ENCODE results near the gene SIK1. TPM values are rescaled to one million over a fixed set of nuclear protein-coding genes. Genes with fewer than 3 reads are reported as not detected.
"Not testable (repeated sequence)": the region's sequence is repeated elsewhere in the genome, so short reads cannot be mapped to it uniquely, and the experiment has no call there.

The SIK1 gene
- total RNA-seq, 3 donors from 2014 or later (not counting 1 experiment from before 2014, with no cell fraction given), result 201 to 382 (median 203) TPM

- H3K36me3 Mint-ChIP-seq; intact Hi-C loops (cut with micrococcal nuclease); H3K4me3 Mint-ChIP-seq; H3K4me1 Mint-ChIP-seq; ATAC-seq; H3K27me3 ChIP-seq (ENCODE audit: control insufficient read depth, insufficient read depth, low read length); H3K9me3 ChIP-seq (ENCODE audit: control insufficient read depth, insufficient read depth, low read length); H3K27ac Mint-ChIP-seq; DNase-seq; H3K27me3 Mint-ChIP-seq (ENCODE audit: low read depth in 2 of 2); H3K9me3 Mint-ChIP-seq; H3K4me1 ChIP-seq (ENCODE audit: control insufficient read depth, insufficient read depth, low read length); H3K36me3 ChIP-seq (ENCODE audit: control insufficient read depth, insufficient read depth, low read length); H3K4me3 ChIP-seq (ENCODE audit: low read length); H3K27ac ChIP-seq (ENCODE audit: low read length): not testable (repeated sequence)
- WGBS (ENCODE audit: insufficient coverage), result no CpG with 5 or more reads among the region's 17 CpGs
Measured at GRCh38 chr21:43462932-43463331, 36.0 kb upstream of the SIK1 start.

GRCh38 chr21:43460475-43460874 is 33.5 kb upstream of the SIK1 start:
- H3K27ac Mint-ChIP-seq; H3K36me3 Mint-ChIP-seq; H3K27ac ChIP-seq (ENCODE audit: low read length); DNase-seq; H3K4me3 ChIP-seq (ENCODE audit: low read length); H3K4me3 Mint-ChIP-seq; intact Hi-C loops (cut with micrococcal nuclease); ATAC-seq; H3K4me1 ChIP-seq (ENCODE audit: control insufficient read depth, insufficient read depth, low read length); H3K4me1 Mint-ChIP-seq; H3K9me3 ChIP-seq (ENCODE audit: control insufficient read depth, insufficient read depth, low read length); H3K27me3 Mint-ChIP-seq (ENCODE audit: low read depth in 2 of 2); H3K9me3 Mint-ChIP-seq; H3K36me3 ChIP-seq (ENCODE audit: control insufficient read depth, insufficient read depth, low read length); H3K27me3 ChIP-seq (ENCODE audit: control insufficient read depth, insufficient read depth, low read length): not testable (repeated sequence)
- no CpG with 5 or more reads among the region's 13 CpGs for WGBS (ENCODE audit: insufficient coverage)

GRCh38 chr21:43458995-43459394 is 32.1 kb upstream of the SIK1 start:
- H3K27ac Mint-ChIP-seq; H3K4me3 Mint-ChIP-seq; H3K9me3 Mint-ChIP-seq; H3K4me1 Mint-ChIP-seq; H3K4me3 ChIP-seq (ENCODE audit: low read length); H3K4me1 ChIP-seq (ENCODE audit: control insufficient read depth, insufficient read depth, low read length); H3K36me3 Mint-ChIP-seq; H3K27me3 ChIP-seq (ENCODE audit: control insufficient read depth, insufficient read depth, low read length); H3K36me3 ChIP-seq (ENCODE audit: control insufficient read depth, insufficient read depth, low read length); H3K9me3 ChIP-seq (ENCODE audit: control insufficient read depth, insufficient read depth, low read length); H3K27ac ChIP-seq (ENCODE audit: low read length); ATAC-seq; H3K27me3 Mint-ChIP-seq (ENCODE audit: low read depth in 2 of 2); DNase-seq; intact Hi-C loops (cut with micrococcal nuclease): not testable (repeated sequence)
- no CpG with 5 or more reads among the region's 12 CpGs for WGBS (ENCODE audit: insufficient coverage)

DNA sequence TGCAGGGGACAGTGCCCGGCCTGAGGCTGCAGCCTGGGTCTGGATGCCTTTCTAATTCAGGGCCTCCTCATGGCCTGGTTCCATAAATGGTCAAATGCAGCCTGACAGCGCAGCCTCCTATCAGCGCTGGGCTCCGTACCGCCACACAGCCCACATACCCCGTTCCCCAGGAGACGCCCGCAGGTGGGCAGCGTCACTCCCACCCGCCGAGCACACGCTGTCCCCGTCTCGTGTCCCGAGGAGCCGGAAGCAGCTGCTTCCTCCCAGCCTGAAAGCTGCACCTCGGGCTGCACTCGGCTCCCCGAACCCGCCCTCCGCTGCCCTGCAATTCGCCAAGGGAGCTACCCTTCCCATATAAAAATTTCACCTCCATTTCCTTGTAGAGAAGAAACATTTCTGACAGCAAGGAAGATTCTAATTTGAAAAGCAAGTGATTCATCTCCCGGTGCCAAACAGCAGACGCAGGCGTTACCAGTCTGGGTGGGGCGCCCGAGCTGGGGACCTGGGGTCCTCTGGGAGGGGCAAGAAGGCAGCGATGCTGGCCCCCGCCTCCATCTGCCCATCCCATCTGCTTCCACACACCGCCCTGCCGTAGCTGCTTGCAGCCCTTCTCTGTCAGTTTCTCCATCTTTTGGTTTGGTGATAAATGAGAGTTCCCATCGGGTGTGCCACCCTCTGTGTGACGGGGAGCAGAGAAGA is 29.8 kb upstream of the SIK1 start:
- WGBS (ENCODE audit: insufficient coverage), result no CpG with 5 or more reads among the region's 33 CpGs
- H3K4me3 Mint-ChIP-seq; intact Hi-C loops (cut with micrococcal nuclease); H3K36me3 ChIP-seq (ENCODE audit: control insufficient read depth, insufficient read depth, low read length); H3K9me3 ChIP-seq (ENCODE audit: control insufficient read depth, insufficient read depth, low read length); H3K36me3 Mint-ChIP-seq; H3K4me3 ChIP-seq (ENCODE audit: low read length); H3K27ac Mint-ChIP-seq; H3K27me3 Mint-ChIP-seq (ENCODE audit: low read depth in 2 of 2); H3K4me1 ChIP-seq (ENCODE audit: control insufficient read depth, insufficient read depth, low read length); H3K4me1 Mint-ChIP-seq; DNase-seq; H3K9me3 Mint-ChIP-seq; H3K27ac ChIP-seq (ENCODE audit: low read length); H3K27me3 ChIP-seq (ENCODE audit: control insufficient read depth, insufficient read depth, low read length): not testable (repeated sequence)
- ATAC-seq, result peak in 1 of 3 donors; percentile 33

DNA sequence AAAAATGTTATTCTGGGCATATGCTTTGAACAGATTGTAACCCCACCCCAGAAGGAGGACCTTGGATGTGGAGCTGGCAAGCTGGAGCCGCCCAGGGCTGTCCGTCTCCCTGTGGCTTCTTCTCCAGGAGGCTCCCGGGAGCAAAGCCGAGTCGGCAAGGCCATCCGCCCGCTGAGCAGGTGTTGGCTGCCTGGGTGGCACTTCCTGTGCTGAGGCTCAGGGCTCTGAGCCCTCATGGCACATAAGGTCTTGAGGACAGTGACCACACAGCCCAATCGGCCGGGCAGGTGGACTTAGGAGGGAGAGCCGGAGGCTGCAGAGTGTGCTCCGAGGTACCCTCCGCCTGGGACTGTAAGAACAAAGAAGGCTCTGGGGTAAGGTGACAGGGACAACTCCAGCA is 28.8 kb upstream of the SIK1 start:
- H3K36me3 Mint-ChIP-seq; H3K27ac ChIP-seq (ENCODE audit: low read length); H3K27me3 Mint-ChIP-seq (ENCODE audit: low read depth in 2 of 2); intact Hi-C loops (cut with micrococcal nuclease); H3K9me3 Mint-ChIP-seq; H3K27me3 ChIP-seq (ENCODE audit: control insufficient read depth, insufficient read depth, low read length); H3K9me3 ChIP-seq (ENCODE audit: control insufficient read depth, insufficient read depth, low read length); ATAC-seq; H3K4me3 ChIP-seq (ENCODE audit: low read length); DNase-seq; H3K36me3 ChIP-seq (ENCODE audit: control insufficient read depth, insufficient read depth, low read length); H3K4me1 Mint-ChIP-seq; H3K27ac Mint-ChIP-seq; H3K4me1 ChIP-seq (ENCODE audit: control insufficient read depth, insufficient read depth, low read length); H3K4me3 Mint-ChIP-seq: not testable (repeated sequence)
- WGBS (ENCODE audit: insufficient coverage), result no CpG with 5 or more reads among the region's 12 CpGs

DNA sequence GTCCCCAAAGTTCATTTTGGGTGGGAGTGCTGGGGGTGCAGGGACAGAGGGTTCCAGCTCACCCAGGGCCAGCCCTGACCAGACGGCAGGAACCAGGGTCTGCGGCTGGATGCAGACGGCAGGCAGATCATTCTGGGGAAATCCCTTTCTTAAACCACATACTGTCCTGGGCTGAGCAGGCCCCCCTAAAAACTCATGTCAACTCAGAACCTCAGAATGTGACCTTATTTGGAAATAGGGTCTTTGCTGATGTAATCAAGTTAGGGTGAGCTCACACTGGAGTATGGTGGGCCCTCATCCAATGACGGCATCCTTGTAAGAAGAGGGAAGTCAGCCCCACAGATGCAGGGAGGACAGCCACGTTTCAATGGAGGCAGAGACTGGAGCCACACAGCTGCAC is 27.2 kb upstream of the SIK1 start:
- H3K4me3 ChIP-seq (ENCODE audit: low read length); H3K9me3 ChIP-seq (ENCODE audit: control insufficient read depth, insufficient read depth, low read length); H3K4me3 Mint-ChIP-seq; H3K4me1 Mint-ChIP-seq; H3K36me3 ChIP-seq (ENCODE audit: control insufficient read depth, insufficient read depth, low read length); H3K27ac Mint-ChIP-seq; intact Hi-C loops (cut with micrococcal nuclease); H3K4me1 ChIP-seq (ENCODE audit: control insufficient read depth, insufficient read depth, low read length); H3K27ac ChIP-seq (ENCODE audit: low read length); DNase-seq; H3K9me3 Mint-ChIP-seq; H3K36me3 Mint-ChIP-seq; H3K27me3 Mint-ChIP-seq (ENCODE audit: low read depth in 2 of 2); H3K27me3 ChIP-seq (ENCODE audit: control insufficient read depth, insufficient read depth, low read length): not testable (repeated sequence)
- no CpG with 5 or more reads among the region's 5 CpGs for WGBS (ENCODE audit: insufficient coverage)
- peak; percentile 48 to 71 (median 63) for ATAC-seq

GRCh38 chr21:43451850-43452249 is 24.9 kb upstream of the SIK1 start:
- ATAC-seq; H3K27ac Mint-ChIP-seq; H3K4me3 Mint-ChIP-seq; H3K4me1 ChIP-seq (ENCODE audit: control insufficient read depth, insufficient read depth, low read length); H3K36me3 Mint-ChIP-seq; H3K4me1 Mint-ChIP-seq; H3K36me3 ChIP-seq (ENCODE audit: control insufficient read depth, insufficient read depth, low read length); H3K27me3 ChIP-seq (ENCODE audit: control insufficient read depth, insufficient read depth, low read length); H3K9me3 Mint-ChIP-seq; H3K9me3 ChIP-seq (ENCODE audit: control insufficient read depth, insufficient read depth, low read length); H3K4me3 ChIP-seq (ENCODE audit: low read length); DNase-seq; H3K27ac ChIP-seq (ENCODE audit: low read length); H3K27me3 Mint-ChIP-seq (ENCODE audit: low read depth in 2 of 2); intact Hi-C loops (cut with micrococcal nuclease): not testable (repeated sequence)
- WGBS (ENCODE audit: insufficient coverage), result no CpG with 5 or more reads among the region's 17 CpGs

- H3K27ac ChIP-seq (ENCODE audit: low read length); H3K4me3 Mint-ChIP-seq; H3K36me3 Mint-ChIP-seq; H3K27me3 Mint-ChIP-seq (ENCODE audit: low read depth in 2 of 2); ATAC-seq; H3K27ac Mint-ChIP-seq; H3K36me3 ChIP-seq (ENCODE audit: control insufficient read depth, insufficient read depth, low read length); H3K4me3 ChIP-seq (ENCODE audit: low read length); DNase-seq; H3K9me3 Mint-ChIP-seq; H3K9me3 ChIP-seq (ENCODE audit: control insufficient read depth, insufficient read depth, low read length); H3K4me1 Mint-ChIP-seq; intact Hi-C loops (cut with micrococcal nuclease); H3K27me3 ChIP-seq (ENCODE audit: control insufficient read depth, insufficient read depth, low read length); H3K4me1 ChIP-seq (ENCODE audit: control insufficient read depth, insufficient read depth, low read length): not testable (repeated sequence)
- no CpG with 5 or more reads among the region's 16 CpGs for WGBS (ENCODE audit: insufficient coverage)
Measured at GRCh38 chr21:43450287-43450686, 23.4 kb upstream of the SIK1 start.
